T-helper 17 cell (primary cell): ENCODE data around the gene UBE2G1. TPM values are rescaled to one million over a fixed set of nuclear protein-coding genes. Genes with fewer than 3 reads are reported as not detected.

Experiments used
- ATAC-seq: fragments of 150-1000 bp; cut with Tn5 transposase; 2 replicates; pipeline ENCODE4 v1.10.0; 2021; ENCODE audit warnings: mild to moderate bottlenecking, moderate library complexity
- DNase-seq, 3 donors: peaks; one replicate each; pipeline versions ENCODE4 v3.0.0 to v3.0.0-alpha.2; 2020 to 2021
- H3K9me3 ChIP-seq: one replicate; pipeline ENCODE4 v1.7.0; 2013; ENCODE audit warnings: low read length, mild to moderate bottlenecking; ENCODE audit not compliant: control insufficient read depth, poor library complexity, severe bottlenecking
- H3K27ac Mint-ChIP-seq: one replicate; pipeline ENCODE4 v1.8.0; 2022; ENCODE audit warnings: mild to moderate bottlenecking, moderate library complexity, mixed read lengths
- H3K27me3 Mint-ChIP-seq: one replicate; pipeline ENCODE4 v1.8.0; 2022; ENCODE audit warnings: mixed read lengths
- H3K36me3 Mint-ChIP-seq: one replicate; pipeline ENCODE4 v1.8.0; 2022; ENCODE audit warnings: low read depth, mixed read lengths
- H3K4me1 Mint-ChIP-seq: one replicate; pipeline ENCODE4 v1.8.0; 2022; ENCODE audit warnings: mild to moderate bottlenecking, mixed read lengths
- H3K4me3 Mint-ChIP-seq: one replicate; pipeline ENCODE4 v1.8.0; 2022; ENCODE audit warnings: mild to moderate bottlenecking, moderate library complexity, mixed read lengths
- total RNA-seq, 4 donors: library from RNA in 2 of 4; stranded (reverse) in 2 of 4; gene quantifications; one replicate each; pipeline ENCODE4 v1.2.3 and lab custom pipeline; 2022 to 2026

The UBE2G1 gene, protein sequence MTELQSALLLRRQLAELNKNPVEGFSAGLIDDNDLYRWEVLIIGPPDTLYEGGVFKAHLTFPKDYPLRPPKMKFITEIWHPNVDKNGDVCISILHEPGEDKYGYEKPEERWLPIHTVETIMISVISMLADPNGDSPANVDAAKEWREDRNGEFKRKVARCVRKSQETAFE
- total RNA-seq (10 to 100 TPM; 64.6 to 72.7 TPM), total RNA-seq (lab: John Stamatoyannopoulos, UW) (47.6 to 65.1 reads per million in 2 donors)

- H3K9me3 ChIP-seq: no peaks in the 10 kb centered on the region
- peak; percentile 86 for ATAC-seq
- peak; percentile 99 for DNase-seq
- Mint-ChIP-seq H3K36me3 (peaks cover 2% of the 10 kb centered on the region), H3K4me1 (peaks cover 20% of the 10 kb centered on the region), H3K4me3 (peak within 1 kb of the TSS; percentile 84), H3K27ac (peak within 1 kb of the TSS; percentile 92), H3K27me3 (no peaks in the 10 kb centered on the region)
Observed at GRCh38 chr17:4366327-4367063, at the start of gene UBE2G1. Gene UBE2G1, minus strand, starts transcription at chr17:4366675. Its CDS starts 359 bp downstream, at chr17:4366316.

- peak overlapping the region; percentile 74 for H3K4me3 Mint-ChIP-seq
- no peak overlapping the region for H3K27ac Mint-ChIP-seq
- peak; percentile 77 to 93 (median 87) for DNase-seq
Observed at GRCh38 chr17:4412933-4413831, 46.7 kb upstream of the UBE2G1 start.

DNA sequence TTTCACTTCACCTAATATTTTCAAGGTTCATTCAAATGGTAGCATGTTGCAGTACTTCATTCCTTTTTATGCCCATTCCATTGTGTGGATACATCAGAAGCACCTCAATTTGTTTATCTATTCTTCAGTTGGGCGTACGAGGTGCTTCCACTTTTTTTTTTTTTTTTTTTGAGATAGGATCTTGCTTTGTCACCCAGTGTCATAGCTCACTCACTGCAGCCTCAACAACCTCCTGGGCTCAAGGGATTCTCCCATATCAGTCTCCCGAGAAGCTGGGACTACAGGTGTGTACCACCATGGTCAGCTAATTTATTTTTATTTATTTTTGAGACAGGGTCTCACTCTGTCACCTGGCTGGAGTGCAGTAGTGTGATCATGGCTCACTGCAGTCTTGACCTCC lies 44.7 kb upstream of the UBE2G1 start:
- Mint-ChIP-seq H3K4me3 (no peak overlapping the region), H3K36me3 (no peaks in the 10 kb centered on the region), H3K4me1 (peaks cover 6% of the 10 kb centered on the region), H3K27me3 (no peaks in the 10 kb centered on the region), H3K27ac (no peak overlapping the region)
- ATAC-seq: no peak
- no peak for DNase-seq
- no peaks in the 10 kb centered on the region for H3K9me3 ChIP-seq

More at GRCh38 chr17:4412933-4413831, 46.7 kb upstream of the UBE2G1 start:
- H3K36me3 Mint-ChIP-seq: no peaks in the 10 kb centered on the region
- no peaks in the 10 kb centered on the region for H3K9me3 ChIP-seq
- ATAC-seq: peak; percentile 99
- peaks cover 6% of the 10 kb centered on the region for H3K4me1 Mint-ChIP-seq
- H3K27me3 Mint-ChIP-seq: no peaks in the 10 kb centered on the region

- Mint-ChIP-seq H3K4me1 (peaks cover 6% of the 10 kb centered on the region), H3K27ac (no peak overlapping the region), H3K4me3 (no peak overlapping the region), H3K27me3 (no peaks in the 10 kb centered on the region), H3K36me3 (no peaks in the 10 kb centered on the region)
- DNase-seq: no peak
- no peak for ATAC-seq
- no peaks in the 10 kb centered on the region for H3K9me3 ChIP-seq
Observed at GRCh38 chr17:4409659-4410058, 43.2 kb upstream of the UBE2G1 start.

DNA sequence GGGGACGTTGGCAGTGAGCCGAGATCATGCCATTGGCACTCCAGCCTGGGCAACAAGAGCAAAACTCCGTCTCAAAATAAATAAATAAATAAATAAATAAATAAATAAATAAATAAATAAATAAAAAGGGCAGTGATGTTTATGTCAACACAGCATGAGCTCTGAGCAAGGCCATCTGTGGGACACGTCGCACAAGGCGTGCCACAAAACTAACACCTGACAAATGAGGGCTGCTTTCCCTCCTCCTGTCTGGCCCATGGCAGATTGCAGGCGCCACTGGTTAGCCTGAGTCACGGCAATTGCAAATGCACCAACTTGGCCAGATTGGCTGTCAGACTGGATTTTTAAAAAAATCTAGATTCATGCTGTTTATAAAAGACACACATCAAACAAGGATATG lies 41.4 kb upstream of the UBE2G1 start:
- no peaks in the 10 kb centered on the region for H3K36me3 Mint-ChIP-seq
- H3K27ac Mint-ChIP-seq: no peak overlapping the region
- DNase-seq (no peak), ATAC-seq (no peak)
- no peaks in the 10 kb centered on the region for H3K9me3 ChIP-seq
- H3K4me3 Mint-ChIP-seq: no peak overlapping the region
- H3K27me3 Mint-ChIP-seq: no peaks in the 10 kb centered on the region
- peaks cover 1% of the 10 kb centered on the region for H3K4me1 Mint-ChIP-seq

GRCh38 chr17:4407216-4407615 lies 40.7 kb upstream of the UBE2G1 start:
- no peaks in the 10 kb centered on the region for H3K36me3 Mint-ChIP-seq
- H3K4me3 Mint-ChIP-seq: no peak overlapping the region
- ATAC-seq (no peak), DNase-seq (no peak)
- no peak overlapping the region for H3K27ac Mint-ChIP-seq
- H3K4me1 Mint-ChIP-seq: no peaks in the 10 kb centered on the region
- H3K27me3 Mint-ChIP-seq: no peaks in the 10 kb centered on the region
- no peaks in the 10 kb centered on the region for H3K9me3 ChIP-seq

- DNase-seq: no peak
- no peaks in the 10 kb centered on the region for H3K4me1 Mint-ChIP-seq
Observed at GRCh38 chr17:4406386-4406785, 39.9 kb upstream of the UBE2G1 start.

GRCh38 chr17:4405699-4406098 lies 39.2 kb upstream of the UBE2G1 start:
- Mint-ChIP-seq H3K4me1 (no peaks in the 10 kb centered on the region), H3K4me3 (no peak overlapping the region), H3K27me3 (no peaks in the 10 kb centered on the region), H3K27ac (no peak overlapping the region), H3K36me3 (no peaks in the 10 kb centered on the region)
- DNase-seq (no peak), ATAC-seq (no peak)
- no peaks in the 10 kb centered on the region for H3K9me3 ChIP-seq

More at GRCh38 chr17:4406386-4406785, 39.9 kb upstream of the UBE2G1 start:
- Mint-ChIP-seq H3K27ac (no peak overlapping the region), H3K27me3 (no peaks in the 10 kb centered on the region), H3K36me3 (no peaks in the 10 kb centered on the region), H3K4me3 (no peak overlapping the region)
- no peaks in the 10 kb centered on the region for H3K9me3 ChIP-seq
- no peak for ATAC-seq

- no peak for DNase-seq
- no peak for ATAC-seq
- Mint-ChIP-seq H3K36me3 (no peaks in the 10 kb centered on the region), H3K27ac (no peak overlapping the region), H3K4me3 (no peak overlapping the region), H3K27me3 (no peaks in the 10 kb centered on the region), H3K4me1 (no peaks in the 10 kb centered on the region)
- H3K9me3 ChIP-seq: no peaks in the 10 kb centered on the region
Observed at GRCh38 chr17:4405038-4405669, 38.7 kb upstream of the UBE2G1 start.

- DNase-seq (no peak), ATAC-seq (no peak)
- no peak overlapping the region for H3K27ac Mint-ChIP-seq
- no peaks in the 10 kb centered on the region for H3K36me3 Mint-ChIP-seq
- peaks cover 17% of the 10 kb centered on the region for H3K4me1 Mint-ChIP-seq
- no peaks in the 10 kb centered on the region for H3K27me3 Mint-ChIP-seq
- no peak overlapping the region for H3K4me3 Mint-ChIP-seq
- no peaks in the 10 kb centered on the region for H3K9me3 ChIP-seq
Observed at GRCh38 chr17:4397840-4398239, 31.4 kb upstream of the UBE2G1 start.

DNA sequence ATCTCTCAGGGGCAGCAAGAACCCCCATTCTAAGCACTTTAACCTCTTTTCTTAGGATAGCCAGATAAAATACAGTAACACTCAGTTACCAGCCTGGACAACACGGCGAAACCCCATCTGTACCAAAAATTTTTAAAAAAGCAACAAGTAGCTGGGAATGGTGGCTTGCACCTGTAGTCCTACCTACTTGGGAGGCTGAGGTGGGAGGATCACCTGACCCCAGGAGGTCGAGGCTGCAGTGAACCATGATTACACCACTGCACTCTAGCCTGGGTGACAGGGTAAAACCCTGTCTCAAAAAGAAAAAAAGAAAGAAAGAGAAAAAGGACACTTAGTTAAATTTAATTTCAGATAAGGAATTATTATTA lies 28.6 kb upstream of the UBE2G1 start:
- no peaks in the 10 kb centered on the region for H3K36me3 Mint-ChIP-seq
- no peaks in the 10 kb centered on the region for H3K9me3 ChIP-seq
- no peaks in the 10 kb centered on the region for H3K27me3 Mint-ChIP-seq
- ATAC-seq (no peak), DNase-seq (no peak)
- H3K27ac Mint-ChIP-seq: no peak overlapping the region
- H3K4me3 Mint-ChIP-seq: no peak overlapping the region
- peaks cover 17% of the 10 kb centered on the region for H3K4me1 Mint-ChIP-seq

DNA sequence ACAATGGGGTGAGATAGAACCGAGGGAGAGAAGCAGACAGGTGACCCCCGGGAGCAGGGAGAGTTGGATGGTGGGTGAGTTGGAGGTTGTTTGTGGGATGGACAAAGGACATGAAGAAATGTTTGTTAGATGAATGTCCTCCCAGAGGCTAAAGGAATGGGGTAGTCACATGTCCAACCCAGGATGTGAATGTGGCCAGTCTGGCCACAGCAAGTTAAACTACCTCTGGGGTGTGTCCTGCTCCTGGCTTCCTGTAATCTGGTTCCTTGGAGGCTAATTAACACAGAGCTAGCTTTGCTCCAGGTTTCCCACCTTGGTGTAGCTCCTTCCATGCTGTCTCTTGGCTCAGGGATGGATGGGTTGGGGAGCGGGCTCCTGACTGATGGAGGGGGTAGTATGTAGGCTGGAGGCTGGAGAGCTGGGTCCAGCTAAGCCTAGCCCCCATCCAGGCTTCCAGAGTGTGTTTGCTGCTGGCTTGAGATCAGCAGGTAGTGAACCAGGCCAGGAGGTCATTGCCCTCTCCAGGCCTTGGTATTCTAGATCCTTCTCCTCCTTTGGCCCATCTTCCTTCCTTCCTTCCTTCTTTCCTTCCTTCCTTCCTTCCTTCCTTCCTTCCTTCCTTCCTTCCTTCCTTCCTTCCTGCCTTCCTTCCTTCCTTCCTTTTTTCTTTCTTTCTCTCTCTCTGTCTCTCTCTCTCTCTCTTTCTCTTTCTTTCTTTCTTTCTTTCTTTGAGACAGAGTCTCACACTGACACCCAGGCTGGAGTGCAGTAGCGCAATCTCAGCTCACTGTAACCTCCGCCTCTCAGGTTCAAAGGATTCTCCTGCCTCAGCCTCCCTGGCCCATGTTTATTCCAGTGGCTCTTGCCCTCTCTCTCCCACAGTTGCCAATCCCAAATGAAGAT lies 28.0 kb upstream of the UBE2G1 start:
- ATAC-seq (no peak), DNase-seq (no peak)
- H3K9me3 ChIP-seq: no peaks in the 10 kb centered on the region
- Mint-ChIP-seq H3K27ac (peak overlapping the region; percentile 39), H3K4me3 (no peak overlapping the region), H3K36me3 (no peaks in the 10 kb centered on the region), H3K27me3 (no peaks in the 10 kb centered on the region), H3K4me1 (peaks cover 17% of the 10 kb centered on the region)
